Measurements from ENCODE around the gene ANKRD6.
"Not testable (repeated sequence)": the region's sequence is repeated elsewhere in the genome, so short reads cannot be mapped to it uniquely, and the experiment has no call there.

The ANKRD6 gene

GRCh38 chr6:89591745-89592144 is 158.8 kb downstream of the ANKRD6 start:
- no peak for DNase-seq (ENCODE audit: low read depth in 2 of 3, low spot score in 2 of 3)

GRCh38 chr6:89596056-89596455 is 163.1 kb downstream of the ANKRD6 start:
- DNase-seq (ENCODE audit: low read depth in 2 of 3, low spot score in 2 of 3): no peak

GRCh38 chr6:89596484-89596883 is 163.5 kb downstream of the ANKRD6 start:
- DNase-seq (ENCODE audit: low read depth in 2 of 3, low spot score in 2 of 3): no peak

- no peak for DNase-seq (ENCODE audit: low read depth in 2 of 3, low spot score in 2 of 3)
Observed at GRCh38 chr6:89597372-89597771, 164.4 kb downstream of the ANKRD6 start.

GRCh38 chr6:89597988-89598387 is 165.0 kb downstream of the ANKRD6 start:
- no peak for DNase-seq (ENCODE audit: low read depth in 2 of 3, low spot score in 2 of 3)

- no peak for DNase-seq (ENCODE audit: low read depth in 2 of 3, low spot score in 2 of 3)
Observed at GRCh38 chr6:89599727-89600126, 166.8 kb downstream of the ANKRD6 start.

GRCh38 chr6:89602166-89602565 is 169.2 kb downstream of the ANKRD6 start:
- DNase-seq (ENCODE audit: low read depth in 2 of 3, low spot score in 2 of 3): no peak

- DNase-seq (ENCODE audit: low read depth in 2 of 3, low spot score in 2 of 3): no peak
Observed at GRCh38 chr6:89604653-89605052, 171.7 kb downstream of the ANKRD6 start.

GRCh38 chr6:89605861-89606260 is 172.9 kb downstream of the ANKRD6 start:
- DNase-seq (ENCODE audit: low read depth in 2 of 3, low spot score in 2 of 3): no peak

- peak; percentile 27 to 71 (median 67) for DNase-seq (ENCODE audit: low read depth in 2 of 3, low spot score in 2 of 3)
Observed at GRCh38 chr6:89610149-89610642, 177.2 kb downstream of the ANKRD6 start.

GRCh38 chr6:89611666-89612065 is 178.7 kb downstream of the ANKRD6 start:
- no peak for DNase-seq (ENCODE audit: low read depth in 2 of 3, low spot score in 2 of 3)

GRCh38 chr6:89612121-89612520 is 179.2 kb downstream of the ANKRD6 start:
- DNase-seq (ENCODE audit: low read depth in 2 of 3, low spot score in 2 of 3): no peak

GRCh38 chr6:89613790-89614189 is 180.8 kb downstream of the ANKRD6 start:
- DNase-seq (ENCODE audit: low read depth in 2 of 3, low spot score in 2 of 3): no peak

- DNase-seq (ENCODE audit: low read depth in 2 of 3, low spot score in 2 of 3): no peak
Observed at GRCh38 chr6:89615882-89616281, 182.9 kb downstream of the ANKRD6 start.

GRCh38 chr6:89616531-89616930 is 183.6 kb downstream of the ANKRD6 start:
- no peak for DNase-seq (ENCODE audit: low read depth in 2 of 3, low spot score in 2 of 3)

GRCh38 chr6:89618026-89618425 is 185.1 kb downstream of the ANKRD6 start:
- no peak for DNase-seq (ENCODE audit: low read depth in 2 of 3, low spot score in 2 of 3)

GRCh38 chr6:89619567-89619966 is 186.6 kb downstream of the ANKRD6 start:
- DNase-seq (ENCODE audit: low read depth in 2 of 3, low spot score in 2 of 3): no peak

- no peak for DNase-seq (ENCODE audit: low read depth in 2 of 3, low spot score in 2 of 3)
Observed at GRCh38 chr6:89623749-89624148, 190.8 kb downstream of the ANKRD6 start.

GRCh38 chr6:89630488-89630887 is 197.5 kb downstream of the ANKRD6 start:
- DNase-seq (ENCODE audit: low read depth in 2 of 3, low spot score in 2 of 3): no peak

GRCh38 chr6:89636412-89636811 is 203.5 kb downstream of the ANKRD6 start:
- DNase-seq (ENCODE audit: low read depth in 2 of 3, low spot score in 2 of 3): not testable (repeated sequence)

GRCh38 chr6:89637960-89638319 is 205.0 kb downstream of the ANKRD6 start:
- no peak for DNase-seq (ENCODE audit: low read depth in 2 of 3, low spot score in 2 of 3)

GRCh38 chr6:89638320-89639195 is 205.6 kb downstream of the ANKRD6 start, which contains the start of gene LYRM2:
Gene LYRM2, minus strand, starts transcription at chr6:89638747. Its CDS starts 31 bp downstream, at chr6:89638716.
- DNase-seq (ENCODE audit: low read depth in 2 of 3, low spot score in 2 of 3): peak; percentile 83 to 89 (median 84)

GRCh38 chr6:89640804-89641203 is 207.9 kb downstream of the ANKRD6 start:
- no peak for DNase-seq (ENCODE audit: low read depth in 2 of 3, low spot score in 2 of 3)
